Mesenchymal stem cell (in vitro differentiated cells and primary cell): ENCODE data around the gene PRRT3.

Source experiments
- DNase-seq: peaks from one replicate; pipeline ENCODE4 v3.0.0-alpha.2; 2013
- H2AFZ ChIP-seq: one replicate; pipeline ENCODE4 v1.6.1; 2013; ENCODE audit warnings: low read depth, mild to moderate bottlenecking, control low read depth, inconsistent platforms, low read length, moderate library complexity
- H2AK5ac ChIP-seq: 2 replicates; pipeline ENCODE4 v1.6.1; 2013; ENCODE audit warnings: low read length, moderate library complexity, mild to moderate bottlenecking, inconsistent platforms; ENCODE audit not compliant: severe bottlenecking
- H2BK120ac ChIP-seq: one replicate; pipeline ENCODE4 v1.6.1; 2013; ENCODE audit warnings: low read depth, mild to moderate bottlenecking, inconsistent platforms, low read length, moderate library complexity
- H2BK12ac ChIP-seq, 2 experiments: one replicate each; pipeline ENCODE4 v1.6.1; 2013; ENCODE audit warnings: inconsistent platforms in 2 of 2, low read length in 2 of 2, mild to moderate bottlenecking in 2 of 2, moderate library complexity in 2 of 2, control low read depth in 1 of 2
- H2BK15ac ChIP-seq: one replicate; pipeline ENCODE4 v1.6.1; 2013; ENCODE audit warnings: mild to moderate bottlenecking, low read depth, inconsistent platforms; ENCODE audit not compliant: poor library complexity, severe bottlenecking
- H2BK5ac ChIP-seq: 2 replicates; pipeline ENCODE4 v1.6.1; 2013; ENCODE audit warnings: low read depth, mild to moderate bottlenecking, low read length, control low read depth, inconsistent platforms; ENCODE audit not compliant: poor library complexity, severe bottlenecking
- H3K14ac ChIP-seq, 2 experiments: one replicate each; pipeline ENCODE4 v1.6.1; 2013; ENCODE audit warnings: inconsistent platforms in 2 of 2, low read length in 2 of 2, control low read depth in 1 of 2, mild to moderate bottlenecking in 1 of 2, moderate library complexity in 1 of 2
- H3K18ac ChIP-seq, 2 experiments: one replicate each; pipeline ENCODE4 v1.6.1; 2013; ENCODE audit warnings: inconsistent platforms in 2 of 2, low read length in 2 of 2, control low read depth in 1 of 2, low read depth in 1 of 2, mild to moderate bottlenecking in 1 of 2
- H3K23ac ChIP-seq, 2 experiments: one replicate each; pipeline ENCODE4 v1.6.1; 2013; ENCODE audit warnings: inconsistent platforms in 2 of 2, low read length in 2 of 2, mild to moderate bottlenecking in 2 of 2, moderate library complexity in 2 of 2, control low read depth in 1 of 2
- H3K27ac ChIP-seq: 2 replicates; pipeline ENCODE4 v1.5.1; 2013; ENCODE audit warnings: mild to moderate bottlenecking, moderate library complexity, low read length, control low read depth, inconsistent platforms; ENCODE audit not compliant: poor library complexity, severe bottlenecking
- H3K27me3 ChIP-seq, 2 experiments: 2 replicates each; pipeline versions ENCODE4 v1.6.1 to v1.7.0; 2013; ENCODE audit warnings: low read length in 2 of 2, mild to moderate bottlenecking in 2 of 2, moderate library complexity in 2 of 2, control low read depth in 1 of 2, inconsistent platforms in 1 of 2; ENCODE audit not compliant: control insufficient read depth in 1 of 2, insufficient read depth in 1 of 2
- H3K36me3 ChIP-seq, 2 experiments: 2 replicates each; pipeline versions ENCODE4 v1.6.1 to v1.7.0; 2013; ENCODE audit warnings: low read length in 2 of 2, control low read depth in 1 of 2, inconsistent platforms in 1 of 2, low read depth in 1 of 2, mild to moderate bottlenecking in 1 of 2; ENCODE audit not compliant: insufficient read depth in 2 of 2, control insufficient read depth in 1 of 2
- H3K4ac ChIP-seq, 2 experiments: one replicate each; pipeline ENCODE4 v1.6.1; 2013; ENCODE audit warnings: inconsistent platforms in 2 of 2, low read length in 2 of 2, mild to moderate bottlenecking in 2 of 2, moderate library complexity in 2 of 2, control low read depth in 1 of 2, low read depth in 1 of 2
- H3K4me1 ChIP-seq: 2 replicates; pipeline ENCODE4 v1.6.1; 2013; ENCODE audit warnings: low read depth, low read length, control low read depth; ENCODE audit not compliant: control insufficient read depth, insufficient read depth
- H3K4me2 ChIP-seq: 2 replicates; pipeline ENCODE4 v1.6.1; 2013; ENCODE audit warnings: low read length, mild to moderate bottlenecking, inconsistent platforms; ENCODE audit not compliant: poor library complexity, severe bottlenecking
- H3K4me3 ChIP-seq, 2 experiments: 2 replicates each; pipeline versions ENCODE4 v1.5.1 to v1.7.0; 2013; ENCODE audit warnings: low read length in 2 of 2, mild to moderate bottlenecking in 2 of 2, control low read depth in 1 of 2, low read depth in 1 of 2; ENCODE audit not compliant: insufficient read depth in 1 of 2
- H3K79me1 ChIP-seq: replicated peaks from 2 replicates; pipeline ENCODE4 v1.6.1; 2013; ENCODE audit warnings: mild to moderate bottlenecking, control low read depth, low read length, inconsistent platforms; ENCODE audit not compliant: poor library complexity, severe bottlenecking
- H3K9ac ChIP-seq: 2 replicates; pipeline ENCODE4 v1.7.0; 2013; ENCODE audit warnings: mild to moderate bottlenecking, low read length, moderate library complexity
- H3K9me3 ChIP-seq: 2 replicates; pipeline ENCODE4 v1.7.0; 2013; ENCODE audit warnings: mild to moderate bottlenecking, low read length; ENCODE audit not compliant: control insufficient read depth
- H4K8ac ChIP-seq: one replicate; pipeline ENCODE4 v1.6.1; 2013; ENCODE audit warnings: inconsistent platforms, mild to moderate bottlenecking, low read length, moderate library complexity
- H4K91ac ChIP-seq: one replicate; pipeline ENCODE4 v1.6.1; 2013; ENCODE audit warnings: mild to moderate bottlenecking, low read length, inconsistent platforms
- WGBS: methylation state at CpG from one replicate; pipeline ENCODE4 v1.1.7; 2013; ENCODE audit warnings: mixed read lengths; 5-methylcytosine and 5-hydroxymethylcytosine counted together

The PRRT3 gene

DNA sequence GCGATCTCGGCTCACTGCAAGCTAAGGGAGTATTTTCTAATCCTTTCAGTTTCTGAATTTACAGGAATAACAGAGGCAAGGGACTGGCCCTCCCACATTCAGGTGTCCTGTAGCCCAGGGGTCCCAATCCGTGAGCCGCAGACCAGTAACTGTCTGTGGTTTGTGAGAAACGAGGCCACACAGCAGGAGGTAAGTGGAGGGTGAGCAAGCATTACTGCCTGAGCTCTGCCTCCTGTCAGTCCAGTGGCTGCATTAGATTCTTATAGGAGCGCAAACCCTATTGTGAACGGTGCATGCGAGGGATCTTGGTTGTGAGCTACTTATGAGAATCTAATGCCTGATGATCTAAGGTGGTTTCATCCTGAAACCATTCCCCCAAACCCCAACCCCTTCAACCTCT, 40.3 kb downstream of the PRRT3 start:
- Histone ChIP-seq H3K27ac (no peak overlapping the region), H2AK5ac (no peak overlapping the region), H3K27me3 (no peaks in the 10 kb centered on the region), H3K36me3 (no peaks in the 10 kb centered on the region), H3K23ac (no peak overlapping the region), H4K91ac (no peak overlapping the region), H3K9me3 (no peaks in the 10 kb centered on the region), H3K14ac (no peak overlapping the region), H4K8ac (no peak overlapping the region), H3K9ac (no peak overlapping the region), H3K4me2 (no peak overlapping the region), H3K4ac (peak overlapping the region in 1 of 2 experiments; percentile 3), H2BK15ac (no peak overlapping the region), H2AFZ (no peak overlapping the region), H3K4me1 (peaks cover 33% of the 10 kb centered on the region), H3K4me3 (no peak overlapping the region), H2BK120ac (no peak overlapping the region), H2BK12ac (peak overlapping the region in 1 of 2 experiments; percentile 7), H3K79me1 (no peaks in the 10 kb centered on the region), H2BK5ac (no peak overlapping the region), H3K18ac (no peak overlapping the region)
- WGBS, result 70% methylated on average over 6 of the region's 8 CpGs
- DNase-seq, result peak; percentile 25

DNA sequence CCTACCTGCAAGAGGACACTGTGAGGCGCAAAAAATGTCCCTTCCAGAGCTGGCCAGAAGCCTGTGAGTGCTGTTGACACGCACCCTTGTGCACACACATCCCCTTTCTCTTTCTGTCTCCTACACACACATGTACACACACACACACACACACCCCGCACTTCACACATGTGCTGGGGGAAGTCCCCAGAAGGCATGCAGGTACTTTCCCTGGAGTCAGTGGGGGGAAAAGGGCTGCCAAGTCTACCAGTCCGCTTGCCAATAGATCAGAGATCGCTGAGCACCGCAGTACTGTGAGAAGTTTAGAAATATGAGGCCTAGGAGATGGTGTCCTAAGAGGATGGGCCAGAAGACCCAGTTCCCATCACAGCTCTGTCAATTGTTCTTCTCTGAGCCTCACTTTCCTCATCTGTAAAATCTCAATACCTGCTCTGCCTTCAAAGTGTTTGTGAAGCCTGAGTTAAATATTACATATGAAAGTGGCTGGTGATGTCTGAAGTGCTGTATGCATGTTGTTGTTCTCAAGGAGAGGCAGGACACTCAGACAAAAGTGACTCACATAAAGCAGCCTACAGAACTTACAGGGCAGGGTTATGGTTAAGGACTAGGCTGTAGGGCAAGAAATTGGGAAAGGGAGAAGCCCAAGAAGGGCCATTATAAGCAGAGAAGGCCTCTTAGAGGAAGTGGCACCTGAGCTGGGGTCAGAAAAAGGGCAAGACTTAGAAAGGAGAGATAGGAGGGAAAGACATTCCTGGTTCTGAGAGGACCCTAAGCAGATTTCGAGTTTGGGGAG, 42.8 kb downstream of the PRRT3 start:
- Histone ChIP-seq H2BK120ac (no peak overlapping the region), H2BK12ac (no peak overlapping the region), H4K91ac (no peak overlapping the region), H3K4me3 (no peak overlapping the region), H3K4me2 (no peak overlapping the region), H4K8ac (no peak overlapping the region), H3K9me3 (no peaks in the 10 kb centered on the region), H2AK5ac (no peak overlapping the region), H3K4ac (no peak overlapping the region), H3K9ac (no peak overlapping the region), H3K4me1 (peaks cover 10% of the 10 kb centered on the region), H3K36me3 (no peaks in the 10 kb centered on the region), H3K27ac (no peak overlapping the region), H3K14ac (no peak overlapping the region), H2BK5ac (no peak overlapping the region), H3K79me1 (no peaks in the 10 kb centered on the region), H3K18ac (no peak overlapping the region), H3K23ac (no peak overlapping the region), H3K27me3 (no peaks in the 10 kb centered on the region), H2BK15ac (no peak overlapping the region), H2AFZ (no peak overlapping the region)
- WGBS, result 93% methylated on average over 6 of the region's 7 CpGs
- no peak for DNase-seq

DNA sequence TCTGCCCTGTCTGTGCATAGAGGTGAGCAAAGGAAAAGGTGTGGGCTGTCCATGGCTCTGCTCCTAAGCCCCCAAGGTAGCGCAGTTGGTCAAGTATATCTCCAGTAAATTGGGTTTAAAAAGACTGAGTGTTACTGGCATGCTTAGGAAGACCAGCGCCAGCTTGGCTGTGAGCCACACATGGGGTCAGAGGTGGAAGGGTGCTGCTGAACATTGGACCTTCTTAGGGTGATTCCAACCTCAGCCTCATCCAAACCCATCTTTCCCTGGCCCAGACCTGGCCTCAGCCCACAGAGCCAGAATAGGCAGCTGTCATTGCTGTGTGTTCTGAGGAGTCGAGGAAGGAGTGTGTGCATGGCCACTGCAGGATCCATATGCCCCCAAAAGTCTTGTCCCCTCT, 43.9 kb downstream of the PRRT3 start:
- Histone ChIP-seq H2BK12ac (no peak overlapping the region), H3K4me3 (no peak overlapping the region), H3K9ac (no peak overlapping the region), H3K14ac (no peak overlapping the region), H3K27ac (no peak overlapping the region), H2BK120ac (no peak overlapping the region), H3K27me3 (no peaks in the 10 kb centered on the region), H2AFZ (no peak overlapping the region), H3K79me1 (no peaks in the 10 kb centered on the region), H3K36me3 (no peaks in the 10 kb centered on the region), H2AK5ac (no peak overlapping the region), H2BK5ac (no peak overlapping the region), H3K9me3 (no peaks in the 10 kb centered on the region), H3K4ac (no peak overlapping the region), H2BK15ac (no peak overlapping the region), H3K18ac (no peak overlapping the region), H3K4me1 (peaks cover 10% of the 10 kb centered on the region), H4K91ac (no peak overlapping the region), H3K23ac (no peak overlapping the region), H4K8ac (no peak overlapping the region), H3K4me2 (no peak overlapping the region)
- 92% methylated on average over 3 of the region's 3 CpGs for WGBS
- DNase-seq, result no peak

DNA sequence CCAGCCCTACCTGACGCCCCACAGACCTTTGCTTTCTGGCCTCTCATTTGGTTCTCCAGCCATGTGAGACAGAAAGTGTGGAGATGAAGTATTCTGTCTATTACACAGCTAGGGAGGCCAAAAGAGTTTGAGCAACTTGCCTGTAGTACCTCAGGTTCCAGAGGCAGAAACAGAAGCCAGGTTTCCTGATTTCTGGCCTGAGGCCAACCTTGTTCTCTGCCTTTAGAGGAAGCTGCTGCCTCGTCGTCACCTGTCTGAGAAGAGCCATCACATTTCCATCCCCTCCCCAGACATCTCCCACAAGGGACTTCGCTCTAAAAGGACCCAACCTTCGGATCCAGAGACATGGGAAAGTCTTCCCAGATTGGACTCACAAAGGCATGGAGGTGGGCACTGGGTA, 45.7 kb downstream of the PRRT3 start:
- DNase-seq, result no peak
- Histone ChIP-seq H3K4me2 (no peak overlapping the region), H3K9me3 (no peaks in the 10 kb centered on the region), H4K8ac (no peak overlapping the region), H4K91ac (no peak overlapping the region), H2BK12ac (no peak overlapping the region), H2BK15ac (no peak overlapping the region), H2AK5ac (no peak overlapping the region), H3K23ac (no peak overlapping the region), H3K36me3 (no peaks in the 10 kb centered on the region), H3K4ac (no peak overlapping the region), H2AFZ (no peak overlapping the region), H3K27ac (no peak overlapping the region), H3K18ac (no peak overlapping the region), H3K4me3 (no peak overlapping the region), H3K9ac (no peak overlapping the region), H2BK120ac (no peak overlapping the region), H3K79me1 (no peaks in the 10 kb centered on the region), H3K27me3 (no peaks in the 10 kb centered on the region), H3K14ac (no peak overlapping the region), H2BK5ac (no peak overlapping the region), H3K4me1 (peaks cover 12% of the 10 kb centered on the region)
- 93% methylated on average over 5 of the region's 5 CpGs for WGBS
